Fibroblast of skin of right biceps (primary cell): ENCODE measurements around the gene CCDC187.

Source experiments
- DNase-seq: peaks from one replicate; pipeline ENCODE4 v3.0.0-alpha.2; 2013

Gene CCDC187

DNA sequence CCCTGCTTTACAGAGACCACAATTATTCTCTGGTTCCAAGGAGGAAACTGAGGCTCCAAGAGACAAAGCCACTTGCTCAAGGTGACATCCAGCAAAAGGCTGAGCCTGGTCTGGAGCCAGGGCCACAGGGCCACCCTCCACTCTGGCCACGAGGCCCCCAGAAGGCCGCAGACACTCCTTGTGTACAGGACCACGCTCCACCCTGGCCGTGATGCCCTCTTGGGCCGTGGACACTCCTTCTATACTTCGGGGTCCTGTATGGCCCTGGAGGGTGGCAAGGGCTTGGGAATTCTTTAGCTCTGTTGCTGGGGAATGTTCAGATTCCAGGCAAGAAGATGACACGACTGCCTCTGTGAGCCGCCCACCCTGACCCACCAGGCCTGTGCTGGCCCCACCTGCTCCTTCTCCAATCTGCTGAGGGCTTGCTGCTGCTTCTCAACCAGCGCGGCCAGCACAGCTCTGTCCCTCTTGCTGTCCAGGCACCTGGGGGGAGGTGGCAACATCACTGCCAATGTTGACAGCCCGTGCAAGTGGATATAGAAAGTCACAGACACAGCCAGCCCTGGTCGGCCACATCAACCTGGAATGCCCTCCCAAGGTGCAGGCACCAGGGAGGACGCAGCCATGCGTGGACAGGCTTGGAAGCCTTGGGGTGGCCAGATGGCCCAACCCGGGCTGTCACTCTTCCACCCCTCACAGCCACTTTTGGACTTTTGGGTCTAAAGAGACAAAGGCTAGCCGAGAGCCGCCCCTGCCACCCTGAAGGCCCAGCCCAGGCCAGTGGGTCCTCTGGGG, 38.1 kb downstream of the CCDC187 start:
- DNase-seq: no peak

- DNase-seq: no peak
These were observed 39.2 kb downstream of the CCDC187 start for GRCh38 chr9:136264441-136265405.

GRCh38 chr9:136264031-136264430, 39.9 kb downstream of the CCDC187 start:
- no peak for DNase-seq

DNA sequence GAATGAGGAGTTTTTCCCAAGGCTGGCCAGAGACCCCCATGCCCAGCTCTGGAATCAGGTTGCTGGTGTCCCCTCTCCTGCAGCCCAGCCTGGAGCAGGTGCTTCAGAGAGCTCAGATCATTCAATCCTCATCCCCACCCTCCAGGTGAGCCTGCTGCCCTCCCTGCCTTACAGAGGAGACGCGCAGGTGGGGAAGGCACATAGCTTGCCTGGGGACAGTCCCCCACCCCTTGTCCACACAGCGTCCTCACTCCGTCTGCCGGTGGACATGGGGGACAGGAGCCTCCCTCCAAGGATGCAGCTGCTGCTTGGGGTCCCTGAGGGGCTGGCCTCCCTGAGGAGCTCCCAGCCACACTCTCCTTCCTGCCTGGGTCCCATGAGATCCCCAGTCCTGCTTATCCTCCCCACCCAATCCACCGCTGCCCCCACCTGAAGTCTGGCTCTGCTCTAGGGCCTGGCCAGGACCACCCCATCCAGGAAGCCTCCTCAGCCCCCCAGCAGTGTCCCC, 41.2 kb downstream of the CCDC187 start:
- no peak for DNase-seq

- DNase-seq: no peak
These were observed 42.0 kb downstream of the CCDC187 start for GRCh38 chr9:136261686-136262430.

DNA sequence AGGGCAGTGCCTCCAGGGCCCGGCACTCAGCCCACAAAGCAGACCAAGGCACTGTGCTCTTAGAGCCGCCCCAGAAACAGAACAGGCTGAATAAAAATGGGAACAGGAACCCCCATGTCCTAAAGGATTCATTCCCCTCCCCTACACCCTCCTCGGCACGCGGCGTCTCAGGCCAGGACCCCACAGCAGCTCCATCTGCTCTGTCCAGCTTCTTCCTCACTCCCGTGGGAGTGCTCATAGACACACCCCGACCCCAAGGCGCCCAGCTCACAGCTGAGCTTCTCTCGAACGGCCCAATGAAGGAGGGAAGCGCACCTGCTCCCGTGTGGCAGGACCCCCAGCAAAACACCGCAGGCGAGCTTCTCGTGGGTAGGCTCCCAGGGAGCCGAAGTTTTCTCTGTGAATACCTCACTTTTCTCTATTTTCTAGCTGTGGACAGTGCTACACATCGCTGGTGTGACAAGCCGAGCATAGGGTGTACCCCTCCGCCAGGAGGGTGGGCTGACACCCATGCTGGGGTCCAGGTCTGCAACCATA, 42.9 kb downstream of the CCDC187 start:
- DNase-seq: no peak

DNA sequence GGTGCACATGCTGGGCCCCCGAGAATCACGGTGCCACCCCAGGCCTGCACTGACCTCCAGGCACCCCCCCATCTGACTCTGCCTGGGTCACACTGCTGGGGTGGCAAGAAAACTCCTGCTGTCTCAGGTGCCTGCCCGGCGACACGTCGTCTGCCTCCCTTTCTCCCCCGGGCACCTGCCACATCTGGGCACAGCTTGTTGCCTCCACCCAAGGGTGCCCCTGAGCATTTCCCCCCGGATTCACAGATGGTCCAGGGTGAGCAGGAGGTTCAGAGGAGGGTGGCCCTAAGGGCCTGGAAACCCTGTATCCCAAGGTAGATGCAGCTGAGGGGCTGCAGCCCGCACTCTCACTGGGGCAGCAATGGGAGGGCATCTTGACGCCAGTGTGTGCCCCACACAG, 43.4 kb downstream of the CCDC187 start:
- no peak for DNase-seq

GRCh38 chr9:136259836-136260235, 44.1 kb downstream of the CCDC187 start:
- no peak for DNase-seq

DNA sequence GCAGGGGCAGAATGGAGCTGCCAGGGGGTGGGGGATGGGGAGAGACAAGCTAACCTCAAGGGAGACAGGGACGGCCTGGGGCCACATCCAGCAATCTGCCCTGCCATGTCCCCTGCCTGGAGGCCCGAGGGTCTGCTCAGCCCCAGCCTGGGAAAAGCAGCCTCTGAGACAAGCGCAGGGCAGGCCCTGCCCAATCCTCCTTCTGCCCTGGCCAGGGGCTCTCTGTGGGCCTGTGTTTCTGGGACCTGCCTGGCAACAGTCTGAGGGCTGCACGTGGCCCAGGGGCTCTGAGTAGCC, 44.4 kb downstream of the CCDC187 start:
- no peak for DNase-seq

DNA sequence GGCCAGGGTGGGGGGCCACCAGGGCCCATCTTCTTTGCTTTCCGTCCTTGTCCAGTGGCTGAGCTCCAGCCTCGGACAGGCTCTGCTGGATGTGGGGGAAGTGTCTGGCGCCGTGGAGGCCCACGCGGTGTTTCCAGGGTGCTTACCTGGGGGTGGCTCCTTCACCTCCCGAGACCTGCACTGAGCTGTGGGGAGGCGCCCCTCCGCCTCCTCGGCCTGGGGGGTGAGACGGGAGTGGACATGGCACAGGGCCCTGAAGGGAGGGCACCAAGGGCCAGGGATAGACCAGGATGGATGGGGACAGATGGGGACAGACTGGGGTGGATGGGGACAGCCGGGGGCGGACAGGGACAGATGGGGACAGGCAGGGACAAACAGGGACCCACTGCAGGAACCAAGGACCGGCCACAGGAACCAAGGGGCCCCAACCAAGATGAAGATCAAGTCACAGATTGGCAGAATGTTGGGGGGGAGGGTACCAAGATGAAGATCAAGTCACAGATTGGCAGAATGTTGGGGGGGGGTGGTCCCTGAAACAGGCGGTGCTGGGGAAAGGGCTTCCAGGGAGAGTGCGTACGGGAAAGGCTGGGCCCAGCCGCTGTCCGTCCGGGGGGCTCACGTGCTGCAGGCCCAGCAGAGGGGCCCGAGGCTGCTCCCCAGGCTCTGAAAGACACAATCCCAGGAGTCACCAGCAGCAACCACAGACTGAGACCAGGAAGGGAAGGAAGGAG, 44.9 kb downstream of the CCDC187 start:
- DNase-seq: no peak

DNA sequence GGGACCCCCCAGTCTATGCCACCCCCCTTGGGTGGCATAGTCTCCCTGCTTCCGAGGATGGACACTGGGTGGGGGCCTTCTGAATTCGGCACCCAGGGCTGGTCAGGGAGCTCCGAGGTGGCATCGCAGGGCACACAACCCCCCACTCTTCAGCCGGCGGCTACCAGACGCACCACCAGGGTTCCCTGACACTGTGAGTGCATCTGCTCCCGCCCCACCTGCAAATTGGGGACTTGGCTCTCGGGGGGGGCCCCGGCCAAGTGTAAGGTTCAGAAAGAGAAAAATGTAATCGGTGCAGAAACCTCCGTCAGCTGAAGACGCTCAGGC, 45.6 kb downstream of the CCDC187 start:
- no peak for DNase-seq

GRCh38 chr9:136257381-136258298, 46.3 kb downstream of the CCDC187 start:
- no peak for DNase-seq

- no peak for DNase-seq
These were observed 47.7 kb downstream of the CCDC187 start for GRCh38 chr9:136255896-136256890.

DNA sequence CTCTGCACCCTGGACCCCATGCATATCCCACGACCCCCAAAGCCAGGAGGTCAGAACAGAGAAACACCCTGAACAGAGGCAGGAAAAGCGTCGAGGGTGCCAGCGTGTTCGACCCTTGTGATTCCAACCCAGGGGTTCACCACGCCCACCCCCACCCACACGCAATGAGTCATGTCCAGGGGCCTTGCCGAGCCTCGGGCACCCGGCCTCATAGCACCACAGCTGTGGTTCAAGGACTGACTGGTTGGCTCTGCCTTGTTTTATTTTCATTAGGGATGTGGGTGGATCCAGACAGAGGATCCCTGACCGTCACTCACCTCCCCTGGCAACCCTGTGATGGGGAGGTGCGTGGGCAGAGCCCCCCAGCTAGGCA, 48.7 kb downstream of the CCDC187 start:
- DNase-seq: no peak

- no peak for DNase-seq
These were observed 49.3 kb downstream of the CCDC187 start for GRCh38 chr9:136254381-136255165.

GRCh38 chr9:136253246-136254130, 50.4 kb downstream of the CCDC187 start:
- DNase-seq: no peak

DNA sequence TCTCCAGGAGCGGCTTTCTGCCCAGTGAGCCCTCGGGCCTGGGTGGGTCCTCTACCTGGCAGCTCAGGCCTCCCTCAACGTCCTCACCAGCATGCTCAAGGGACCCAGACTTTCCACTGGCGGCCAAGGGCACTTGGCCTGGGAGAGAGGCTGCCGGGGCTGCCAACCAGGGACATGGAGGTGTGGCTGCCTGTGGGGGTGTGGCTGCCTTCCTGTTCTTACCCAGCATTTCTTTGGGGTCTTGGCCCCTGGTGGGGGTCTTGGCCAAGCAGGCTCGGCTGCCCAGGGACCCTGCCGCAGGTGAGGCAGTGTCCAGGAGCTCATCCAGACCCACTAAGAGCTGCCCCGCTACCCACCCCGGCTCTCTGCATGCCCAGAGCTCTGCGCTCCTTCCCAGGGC, 51.0 kb downstream of the CCDC187 start:
- DNase-seq: no peak

- DNase-seq: no peak
These were observed 51.6 kb downstream of the CCDC187 start for GRCh38 chr9:136252281-136252680.
